Keratinocyte (primary cell): ENCODE data around the gene PPEF2. TPM values are rescaled to one million over a fixed set of nuclear protein-coding genes. Genes with fewer than 3 reads are reported as not detected.

Experiments used
- DNase-seq: peaks from one replicate; pipeline ENCODE4 v3.0.0-alpha.2; 2011; ENCODE audit warnings: low read depth, missing footprints, low spot score
- FAIRE-seq: peaks from 2 replicates; lab custom pipeline; 2011; peaks lifted over from hg19 to GRCh38; lab: Jason Lieb, UNC
- H2AFZ ChIP-seq: 2 replicates; pipeline ENCODE4 v1.6.0; 2012; ENCODE audit warnings: low read length, control low read depth, inconsistent platforms; ENCODE audit not compliant: control insufficient read depth
- H3K27ac ChIP-seq: 2 replicates; pipeline ENCODE4 v1.5.1; 2011; ENCODE audit warnings: low read length; ENCODE audit not compliant: control insufficient read depth, insufficient read depth
- H3K27me3 ChIP-seq: 3 replicates; pipeline ENCODE4 v1.6.0; 2011; ENCODE audit warnings: low read length; ENCODE audit not compliant: control insufficient read depth, insufficient read depth; ENCODE audit errors: extremely low read depth
- H3K36me3 ChIP-seq, 2 experiments: 2 replicates in 1 of 2; 3 replicates in 1 of 2; pipeline ENCODE4 v1.5.1; 2011; ENCODE audit warnings: low read length in 2 of 2, mild to moderate bottlenecking in 1 of 2; ENCODE audit not compliant: control insufficient read depth in 2 of 2, insufficient read depth in 2 of 2; ENCODE audit errors: extremely low read depth in 1 of 2
- H3K4me1 ChIP-seq: 3 replicates; pipeline ENCODE4 v1.5.1; 2011; ENCODE audit warnings: low read length; ENCODE audit not compliant: control insufficient read depth, insufficient read depth; ENCODE audit errors: extremely low read depth
- H3K4me2 ChIP-seq: 3 replicates; pipeline ENCODE4 v1.6.0; 2011; ENCODE audit warnings: low read depth, low read length; ENCODE audit not compliant: control insufficient read depth, insufficient read depth; ENCODE audit errors: extremely low read depth
- H3K4me3 ChIP-seq, 3 experiments: fragments of 200-600 bp in 1 of 3; sonication (generic) in 1 of 3; 2 replicates in 2 of 3; 3 replicates in 1 of 3; pipeline ENCODE4 v1.5.1; 2011 to 2016; ENCODE audit warnings: low read length in 3 of 3, mild to moderate bottlenecking in 3 of 3, control low read depth in 2 of 3, inconsistent platforms in 1 of 3, low read depth in 1 of 3, mixed read lengths in 1 of 3, mixed run types in 1 of 3, moderate library complexity in 1 of 3; ENCODE audit not compliant: control insufficient read depth in 2 of 3, insufficient read depth in 2 of 3; ENCODE audit errors: extremely low read depth in 1 of 3
- H3K79me2 ChIP-seq: 2 replicates; pipeline ENCODE4 v1.6.0; 2012; ENCODE audit warnings: low read length; ENCODE audit not compliant: control insufficient read depth, insufficient read depth
- H3K9ac ChIP-seq: 3 replicates; pipeline ENCODE4 v1.6.0; 2011; ENCODE audit warnings: low read length; ENCODE audit not compliant: control insufficient read depth, insufficient read depth; ENCODE audit errors: extremely low read depth
- H3K9me1 ChIP-seq: 3 replicates; pipeline ENCODE4 v1.6.0; 2011; ENCODE audit warnings: low read length; ENCODE audit not compliant: control insufficient read depth, insufficient read depth; ENCODE audit errors: extremely low read depth
- H3K9me3 ChIP-seq: 2 replicates; pipeline ENCODE4 v1.5.1; 2012; ENCODE audit warnings: low read depth, low read length; ENCODE audit not compliant: control insufficient read depth
- H4K20me1 ChIP-seq: 3 replicates; pipeline ENCODE4 v1.6.0; 2011; ENCODE audit warnings: low read length; ENCODE audit not compliant: control insufficient read depth, insufficient read depth; ENCODE audit errors: extremely low read depth
- EZH2 ChIP-seq: IDR thresholded peaks from one replicate; pipeline ENCODE4 v1.6.1; 2012; ENCODE audit warnings: inconsistent platforms, mild to moderate bottlenecking, low read length, moderate library complexity
- dilution Hi-C: fragments of 300-500 bp; cut with MboI; formaldehyde crosslinking; loops from one replicate; pipeline ENCODE4 v1.7.0; 2020; ENCODE audit warnings: low sequenced_read_pairs; ENCODE audit not compliant: extremely low pct_ligation_motif_present
- polyA plus RNA-seq, 5 experiments: library from polyadenylated mRNA; depleted of rRNA in 3 of 5; stranded (reverse) in 3 of 5; stranded (forward) in 1 of 5; unstranded in 1 of 5; fragments of >200 nt; gene quantifications; 1 replicate in 1 of 5; 2 replicates in 3 of 5; 3 replicates in 1 of 5; pipeline versions ENCODE4 v1.2.1 to v1.2.3, GENCODE V29; 2011 to 2012; ENCODE audit warnings: missing spikeins in 2 of 5, low read depth in 1 of 5, low replicate concordance in 1 of 5
- TF ChIP-seq, protein P1 (sequence below), 3 experiments: IDR thresholded peaks in 1 of 3; conservative IDR thresholded peaks in 1 of 3; optimal IDR thresholded peaks in 1 of 3; 2 replicates in 2 of 3; 3 replicates in 1 of 3; pipeline versions ENCODE3 to v1.5.1; 2011; ENCODE audit warnings: low read length in 3 of 3, mild to moderate bottlenecking in 3 of 3, moderate library complexity in 2 of 3, control low read depth in 1 of 3, inconsistent platforms in 1 of 3; ENCODE audit not compliant: insufficient read depth in 2 of 3; ENCODE audit errors: extremely low read depth in 1 of 3

The PPEF2 gene
- polyA plus RNA-seq, 1 donor (not counting 4 experiments of a cell fraction or from before 2014, with no cell fraction given), result 0.03 TPM

DNA sequence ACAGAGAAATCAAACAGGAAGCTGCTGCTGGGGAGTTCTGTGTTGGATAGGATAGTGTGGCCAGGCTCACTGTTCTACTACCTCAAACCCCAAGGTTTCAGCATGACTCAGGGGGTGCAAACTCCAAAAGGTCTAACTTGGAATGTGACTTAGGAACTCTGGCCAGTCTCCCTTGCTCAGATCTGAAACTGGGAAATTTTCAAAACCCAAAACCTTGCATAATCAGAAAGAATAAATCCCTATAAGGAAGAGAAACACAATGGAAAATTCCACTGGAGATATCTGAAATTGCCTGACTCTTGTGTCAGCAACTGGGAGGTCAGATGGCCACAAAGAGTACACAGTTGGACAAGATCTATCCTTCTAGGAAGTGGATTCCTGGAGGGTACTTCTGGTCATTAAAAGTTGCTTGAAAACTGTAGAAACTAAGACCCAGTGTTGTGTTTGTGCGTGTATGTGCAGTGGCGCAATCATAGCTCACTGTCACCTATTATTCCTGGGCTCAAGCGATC, 58.0 kb downstream of the PPEF2 start:
- H3K36me3 ChIP-seq, result no peaks in the 10 kb centered on the region
- no peak overlapping the region for H3K4me2 ChIP-seq
- H2AFZ ChIP-seq, result no peak overlapping the region
- H3K79me2 ChIP-seq, result no peaks in the 10 kb centered on the region
- dilution Hi-C loops, result no loop called here
- H3K4me1 ChIP-seq, result no peaks in the 10 kb centered on the region
- H3K27me3 ChIP-seq, result no peaks in the 10 kb centered on the region
- H3K9ac ChIP-seq, result no peak overlapping the region
- no peaks in the 10 kb centered on the region for H4K20me1 ChIP-seq
- FAIRE-seq (no peak), DNase-seq (no peak)
- H3K27ac ChIP-seq, result no peak overlapping the region
- H3K9me3 ChIP-seq, result no peaks in the 10 kb centered on the region
- H3K9me1 ChIP-seq, result no peaks in the 10 kb centered on the region
- TF ChIP-seq EZH2, result no peak
- TF ChIP-seq, protein P1, sequence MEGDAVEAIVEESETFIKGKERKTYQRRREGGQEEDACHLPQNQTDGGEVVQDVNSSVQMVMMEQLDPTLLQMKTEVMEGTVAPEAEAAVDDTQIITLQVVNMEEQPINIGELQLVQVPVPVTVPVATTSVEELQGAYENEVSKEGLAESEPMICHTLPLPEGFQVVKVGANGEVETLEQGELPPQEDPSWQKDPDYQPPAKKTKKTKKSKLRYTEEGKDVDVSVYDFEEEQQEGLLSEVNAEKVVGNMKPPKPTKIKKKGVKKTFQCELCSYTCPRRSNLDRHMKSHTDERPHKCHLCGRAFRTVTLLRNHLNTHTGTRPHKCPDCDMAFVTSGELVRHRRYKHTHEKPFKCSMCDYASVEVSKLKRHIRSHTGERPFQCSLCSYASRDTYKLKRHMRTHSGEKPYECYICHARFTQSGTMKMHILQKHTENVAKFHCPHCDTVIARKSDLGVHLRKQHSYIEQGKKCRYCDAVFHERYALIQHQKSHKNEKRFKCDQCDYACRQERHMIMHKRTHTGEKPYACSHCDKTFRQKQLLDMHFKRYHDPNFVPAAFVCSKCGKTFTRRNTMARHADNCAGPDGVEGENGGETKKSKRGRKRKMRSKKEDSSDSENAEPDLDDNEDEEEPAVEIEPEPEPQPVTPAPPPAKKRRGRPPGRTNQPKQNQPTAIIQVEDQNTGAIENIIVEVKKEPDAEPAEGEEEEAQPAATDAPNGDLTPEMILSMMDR (optimal IDR thresholded peaks at IDR 0.05 in 1 of 3, IDR thresholded peaks at IDR 0.05 in 1 of 3, conservative IDR thresholded peaks at IDR 0.05 in 1 of 3; ENCODE audit: extremely low read depth in 1 of 3, insufficient read depth in 2 of 3, low read length in 3 of 3), result no peak
- no peak overlapping the region for H3K4me3 ChIP-seq

DNA sequence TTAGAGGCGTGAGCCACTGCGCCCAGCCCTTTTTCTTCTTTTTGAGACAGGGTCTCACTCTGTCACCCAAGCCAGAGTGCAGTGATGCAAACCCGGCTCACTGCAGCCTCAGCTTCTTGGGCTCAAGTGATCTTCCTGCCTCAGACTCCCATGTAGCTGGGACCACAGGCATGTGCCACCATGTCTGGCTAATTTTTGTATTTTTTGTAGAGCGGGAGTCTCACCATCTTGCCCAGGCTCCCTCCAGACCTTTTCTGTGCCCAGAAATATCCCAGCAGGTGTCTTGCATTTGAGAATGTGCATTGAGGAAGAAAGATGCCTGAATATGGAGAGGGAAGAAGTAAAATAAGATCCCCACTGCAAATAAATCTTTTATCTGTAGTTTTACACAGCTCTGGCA, 58.7 kb downstream of the PPEF2 start:
- no peaks in the 10 kb centered on the region for H3K9me1 ChIP-seq
- TF ChIP-seq EZH2, result no peak
- TF ChIP-seq, protein P1 (optimal IDR thresholded peaks at IDR 0.05 in 1 of 3, IDR thresholded peaks at IDR 0.05 in 1 of 3, conservative IDR thresholded peaks at IDR 0.05 in 1 of 3; ENCODE audit: extremely low read depth in 1 of 3, insufficient read depth in 2 of 3, low read length in 3 of 3), result no peak
- H3K9me3 ChIP-seq, result no peaks in the 10 kb centered on the region
- no peaks in the 10 kb centered on the region for H3K36me3 ChIP-seq
- no peaks in the 10 kb centered on the region for H3K79me2 ChIP-seq
- H3K4me1 ChIP-seq, result no peaks in the 10 kb centered on the region
- H3K4me3 ChIP-seq, result no peak overlapping the region
- no peaks in the 10 kb centered on the region for H3K27me3 ChIP-seq
- FAIRE-seq (no peak), DNase-seq (no peak)
- H4K20me1 ChIP-seq, result no peaks in the 10 kb centered on the region
- H2AFZ ChIP-seq, result no peak overlapping the region
- no peak overlapping the region for H3K27ac ChIP-seq
- H3K4me2 ChIP-seq, result no peak overlapping the region
- dilution Hi-C loops, result no loop called here
- H3K9ac ChIP-seq, result no peak overlapping the region
